Uterus (tissue), 2 donors: Measurements from ENCODE around the gene ZFP36L2.

ENCODE experiments used
- POLR2A ChIP-seq, 2 donors: fragments of 450-650 bp; IDR thresholded peaks; one replicate each; pipeline ENCODE4 v1.6.1; 2016; ENCODE audit warnings: antibody characterized with exemption in 2 of 2, mild to moderate bottlenecking in 1 of 2, moderate library complexity in 1 of 2
- TF ChIP-seq, protein P1 (sequence below), 4 experiments: fragments of 200-600 bp in 2 of 4; fragments of 450-650 bp in 2 of 4; sonication (generic) in 2 of 4; IDR thresholded peaks; one replicate each; pipeline ENCODE4 v1.5.1; 2016 to 2019; ENCODE audit warnings: antibody characterized with exemption in 4 of 4, mild to moderate bottlenecking in 2 of 4, moderate library complexity in 1 of 4

DNA sequence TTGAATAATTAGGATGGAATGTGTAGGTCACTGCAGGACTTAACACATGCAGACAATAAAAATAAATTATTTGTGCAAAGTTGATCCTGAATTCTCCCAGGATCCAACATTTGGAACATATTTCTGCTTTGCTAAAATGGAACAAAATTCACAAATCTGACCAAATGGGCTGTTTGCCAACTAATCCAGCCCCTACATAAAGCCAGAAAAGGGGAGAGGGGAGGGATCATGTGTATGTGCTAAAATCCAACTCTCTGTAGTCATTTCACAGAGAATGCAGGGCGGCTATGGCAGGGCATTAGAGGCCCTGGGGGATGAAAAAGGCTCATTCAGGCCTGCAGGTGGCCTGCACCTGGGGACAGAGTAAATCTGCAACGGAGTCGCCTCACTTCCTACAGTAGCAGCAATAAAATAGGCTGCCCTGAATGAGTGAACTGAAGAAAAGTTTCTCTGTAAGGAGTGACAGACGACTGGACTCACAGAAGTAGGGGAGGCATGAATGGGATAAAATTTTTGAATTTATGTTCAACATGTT lies 4.0 kb upstream of the ZFP36L2 start:
- TF ChIP-seq, protein P1, sequence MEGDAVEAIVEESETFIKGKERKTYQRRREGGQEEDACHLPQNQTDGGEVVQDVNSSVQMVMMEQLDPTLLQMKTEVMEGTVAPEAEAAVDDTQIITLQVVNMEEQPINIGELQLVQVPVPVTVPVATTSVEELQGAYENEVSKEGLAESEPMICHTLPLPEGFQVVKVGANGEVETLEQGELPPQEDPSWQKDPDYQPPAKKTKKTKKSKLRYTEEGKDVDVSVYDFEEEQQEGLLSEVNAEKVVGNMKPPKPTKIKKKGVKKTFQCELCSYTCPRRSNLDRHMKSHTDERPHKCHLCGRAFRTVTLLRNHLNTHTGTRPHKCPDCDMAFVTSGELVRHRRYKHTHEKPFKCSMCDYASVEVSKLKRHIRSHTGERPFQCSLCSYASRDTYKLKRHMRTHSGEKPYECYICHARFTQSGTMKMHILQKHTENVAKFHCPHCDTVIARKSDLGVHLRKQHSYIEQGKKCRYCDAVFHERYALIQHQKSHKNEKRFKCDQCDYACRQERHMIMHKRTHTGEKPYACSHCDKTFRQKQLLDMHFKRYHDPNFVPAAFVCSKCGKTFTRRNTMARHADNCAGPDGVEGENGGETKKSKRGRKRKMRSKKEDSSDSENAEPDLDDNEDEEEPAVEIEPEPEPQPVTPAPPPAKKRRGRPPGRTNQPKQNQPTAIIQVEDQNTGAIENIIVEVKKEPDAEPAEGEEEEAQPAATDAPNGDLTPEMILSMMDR (IDR thresholded peaks at IDR 0.05) = no peak
- no peak for TF ChIP-seq POLR2A (IDR thresholded peaks at IDR 0.05)
